GM18508 (cell line): ENCODE data around the gene SKOR1.

Source experiments
- ATAC-seq: cut with Tn5 transposase; IDR thresholded peaks from one replicate; pipeline ENCODE4 v1.9.1; 2021; ENCODE audit warnings: moderate number of reproducible peaks; ENCODE audit not compliant: insufficient read depth, unreplicated experiment

Gene SKOR1

GRCh38 chr15:67879440-67880129 lies 54.3 kb downstream of the SKOR1 start:
- no peak for ATAC-seq

- no peak for ATAC-seq
Measured at GRCh38 chr15:67880651-67881182, 55.4 kb downstream of the SKOR1 start.

GRCh38 chr15:67882487-67883233 lies 57.4 kb downstream of the SKOR1 start:
- no peak for ATAC-seq

- ATAC-seq: no peak
Measured at GRCh38 chr15:67883234-67883773, 58.0 kb downstream of the SKOR1 start.

- no peak for ATAC-seq
Measured at GRCh38 chr15:67884009-67884408, 58.7 kb downstream of the SKOR1 start.
